H7 (cell line): ENCODE results near the gene IDH3A. TPM values are rescaled to one million over a fixed set of nuclear protein-coding genes. Genes with fewer than 3 reads are reported as not detected.

Experiments used
- DNase-seq: peaks from one replicate; pipeline ENCODE4 v3.0.0; 2012
- H3K27me3 ChIP-seq: 2 replicates; pipeline ENCODE4 v1.6.0; 2011; ENCODE audit warnings: mild to moderate bottlenecking, low read length; ENCODE audit not compliant: control insufficient read depth, insufficient read depth
- H3K36me3 ChIP-seq: replicated peaks from 2 replicates; pipeline ENCODE4 v1.5.1; 2011; ENCODE audit warnings: low read length; ENCODE audit not compliant: control insufficient read depth, insufficient read depth
- H3K4me3 ChIP-seq: 2 replicates; pipeline ENCODE4 v1.5.1; 2011; ENCODE audit warnings: low read depth, mild to moderate bottlenecking, control low read depth, low read length, moderate library complexity; ENCODE audit not compliant: insufficient read depth
- total RNA-seq: library from RNA; depleted of rRNA; stranded (reverse); fragments of >200 nt; shearing (Covaris generic); gene quantifications from 2 replicates; pipeline ENCODE4 v1.2.3, GENCODE V29; 2014; rRNA removed

Gene IDH3A
- total RNA-seq: 27.4 and 30.4 TPM in 2 replicates

DNA sequence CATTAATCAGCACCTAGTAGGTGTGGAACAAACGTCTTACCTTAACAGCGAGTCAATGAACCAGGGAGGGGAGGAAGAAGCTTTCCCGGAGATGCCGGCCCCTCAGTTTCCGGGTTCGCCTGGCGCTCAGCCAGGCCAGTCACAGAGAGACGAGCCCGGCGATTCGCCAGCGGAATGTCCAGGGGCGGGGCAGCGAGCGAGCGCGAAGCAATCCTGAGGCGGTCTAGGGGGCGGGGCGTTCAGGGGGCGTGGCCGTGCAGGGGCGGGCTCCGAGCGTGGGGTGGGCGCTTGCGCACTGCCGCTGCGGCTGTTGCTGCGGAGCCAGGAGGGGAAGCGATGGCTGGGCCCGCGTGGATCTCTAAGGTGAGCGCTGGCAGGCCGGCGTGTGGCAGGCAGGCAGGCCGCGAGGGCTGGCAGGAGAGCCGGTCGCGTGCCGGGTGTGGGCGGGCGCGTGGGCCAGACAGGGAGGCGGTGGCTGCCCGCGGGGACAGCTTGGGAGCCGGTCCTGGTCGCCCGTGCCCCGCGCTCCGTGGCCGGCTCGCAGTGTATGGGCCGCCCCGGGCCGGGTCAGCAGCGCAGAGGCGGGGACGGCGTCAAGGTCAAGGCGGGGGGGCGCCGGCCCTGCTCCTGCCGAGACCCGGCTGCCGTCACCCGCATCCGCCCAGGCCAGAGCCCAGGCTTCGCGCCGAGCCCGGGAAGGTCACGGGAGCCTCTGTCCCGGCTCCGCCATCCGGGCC, at the start of gene IDH3A:
TSS of gene IDH3A (plus strand) at position 295 of the 737 bp plus-strand sequence. CDS start at position 337, 42 bp downstream.
- H3K4me3 ChIP-seq: peak within 1 kb of the TSS; percentile 70
- H3K36me3 ChIP-seq: no peaks in the 10 kb centered on the region
- DNase-seq: peak; percentile 99
- H3K27me3 ChIP-seq: no peaks in the 10 kb centered on the region

- Histone ChIP-seq H3K36me3 (peaks cover 1% of the 10 kb centered on the region; the same call in 1 of the 2 replicates), H3K4me3 (no peak overlapping the region), H3K27me3 (no peaks in the 10 kb centered on the region)
- no peak for DNase-seq
Measured at GRCh38 chr15:78100886-78101285, 48.3 kb upstream of the IDH3A start.

- H3K36me3 ChIP-seq: peaks cover 1% of the 10 kb centered on the region; the same call in 1 of the 2 replicates
- no peaks in the 10 kb centered on the region for H3K27me3 ChIP-seq
- DNase-seq: no peak
- H3K4me3 ChIP-seq: no peak overlapping the region
Measured at GRCh38 chr15:78101423-78102105, 47.6 kb upstream of the IDH3A start.

DNA sequence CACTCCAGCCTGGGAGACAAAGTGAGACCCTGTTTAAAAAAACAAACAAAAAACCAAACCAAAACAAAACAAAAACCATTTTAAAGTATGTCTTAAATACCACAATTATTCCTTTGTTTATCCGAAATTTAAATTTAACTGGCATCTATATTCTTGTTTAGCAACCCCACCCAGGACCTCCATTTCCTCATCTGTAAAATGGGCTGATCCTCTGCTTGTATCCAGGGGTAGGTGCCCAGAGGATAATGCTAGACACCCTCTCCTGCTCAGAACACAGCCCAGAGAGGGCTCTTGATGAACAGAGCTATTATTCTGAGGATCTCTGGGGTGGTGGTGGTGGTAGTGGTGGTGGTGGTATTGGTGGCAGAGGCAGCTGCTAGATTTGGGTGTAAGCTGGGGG, 47.0 kb upstream of the IDH3A start:
- H3K4me3 ChIP-seq: no peak overlapping the region
- H3K36me3 ChIP-seq: peaks cover 1% of the 10 kb centered on the region; the same call in 1 of the 2 replicates
- no peak for DNase-seq
- H3K27me3 ChIP-seq: no peaks in the 10 kb centered on the region

DNA sequence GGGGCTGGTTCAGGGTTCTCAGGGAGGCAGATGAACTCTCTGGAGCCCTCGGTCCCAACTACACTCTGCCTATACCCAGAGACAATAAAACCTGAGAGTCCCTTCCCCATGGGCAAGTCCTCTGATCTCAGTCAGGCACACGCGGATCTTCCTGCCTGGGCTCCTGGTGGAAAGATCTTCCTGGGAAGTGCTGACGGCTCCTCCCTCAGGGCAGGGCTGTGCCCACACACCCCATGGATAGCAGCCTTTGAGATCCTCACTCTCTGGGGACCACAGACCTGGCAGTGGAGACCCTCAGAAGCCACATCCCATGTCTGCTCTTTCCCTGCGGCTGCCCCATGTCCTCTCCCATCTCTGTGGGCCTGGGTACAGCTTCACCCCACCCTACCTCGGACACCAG, 46.4 kb upstream of the IDH3A start:
- Histone ChIP-seq H3K27me3 (no peaks in the 10 kb centered on the region), H3K36me3 (peaks cover 1% of the 10 kb centered on the region; the same call in 1 of the 2 replicates), H3K4me3 (no peak overlapping the region)
- no peak for DNase-seq

DNA sequence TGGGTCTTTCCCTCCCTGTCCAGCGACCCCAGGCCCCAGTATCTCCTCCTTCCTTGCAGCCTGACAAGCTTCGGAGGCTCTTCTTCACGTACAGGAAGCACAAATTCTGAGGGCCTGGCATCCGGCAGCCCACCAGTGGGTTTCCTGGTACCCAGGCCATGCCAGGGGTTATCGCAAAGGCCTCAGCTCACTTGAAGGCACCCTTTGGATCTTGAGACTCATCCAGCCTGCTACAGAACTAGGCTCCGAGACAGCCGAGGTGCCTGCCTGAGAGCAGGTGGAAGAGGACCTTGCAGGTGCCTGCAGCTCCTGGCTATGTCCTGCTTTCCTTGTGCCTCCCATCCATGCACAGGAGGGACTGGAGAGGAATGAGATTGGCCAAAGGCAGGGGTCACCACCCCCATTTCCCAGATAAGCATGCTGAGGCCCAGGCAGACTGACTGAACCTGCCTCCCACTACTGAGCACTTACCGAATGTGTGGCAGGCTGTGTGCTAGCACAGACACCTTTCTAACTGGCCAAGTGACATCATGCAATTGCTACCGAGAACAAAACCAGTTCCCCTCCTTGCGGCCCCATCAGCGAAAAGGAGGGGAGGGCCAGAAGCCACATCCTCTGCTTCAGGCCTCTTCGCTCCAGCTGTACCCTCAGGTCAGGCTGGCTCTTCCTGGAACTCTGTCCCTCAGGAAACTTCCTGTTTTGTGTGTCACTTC, 45.6 kb upstream of the IDH3A start:
- Histone ChIP-seq H3K27me3 (no peaks in the 10 kb centered on the region), H3K36me3 (peaks cover 1% of the 10 kb centered on the region), H3K4me3 (no peak overlapping the region)
- no peak for DNase-seq

DNA sequence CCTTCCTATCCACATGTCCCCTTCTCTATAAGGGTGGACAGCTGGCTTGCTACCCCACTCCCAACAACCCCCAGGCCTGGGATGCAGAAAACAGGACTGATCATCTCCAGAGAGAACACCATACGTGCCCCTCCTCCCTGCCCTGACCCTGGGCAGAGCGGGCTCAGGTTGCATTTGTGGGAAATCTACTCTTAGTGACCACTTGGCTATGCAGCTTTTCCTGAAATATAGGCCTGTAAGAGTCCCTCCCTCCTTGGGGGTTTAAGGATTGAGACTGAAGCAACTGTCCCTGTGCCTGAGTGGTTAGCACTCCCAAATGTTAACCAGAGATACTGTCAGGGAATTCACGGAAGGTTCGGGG, 45.1 kb upstream of the IDH3A start:
- H3K36me3 ChIP-seq: peaks cover 1% of the 10 kb centered on the region
- no peak overlapping the region for H3K4me3 ChIP-seq
- DNase-seq: no peak
- H3K27me3 ChIP-seq: no peaks in the 10 kb centered on the region

DNA sequence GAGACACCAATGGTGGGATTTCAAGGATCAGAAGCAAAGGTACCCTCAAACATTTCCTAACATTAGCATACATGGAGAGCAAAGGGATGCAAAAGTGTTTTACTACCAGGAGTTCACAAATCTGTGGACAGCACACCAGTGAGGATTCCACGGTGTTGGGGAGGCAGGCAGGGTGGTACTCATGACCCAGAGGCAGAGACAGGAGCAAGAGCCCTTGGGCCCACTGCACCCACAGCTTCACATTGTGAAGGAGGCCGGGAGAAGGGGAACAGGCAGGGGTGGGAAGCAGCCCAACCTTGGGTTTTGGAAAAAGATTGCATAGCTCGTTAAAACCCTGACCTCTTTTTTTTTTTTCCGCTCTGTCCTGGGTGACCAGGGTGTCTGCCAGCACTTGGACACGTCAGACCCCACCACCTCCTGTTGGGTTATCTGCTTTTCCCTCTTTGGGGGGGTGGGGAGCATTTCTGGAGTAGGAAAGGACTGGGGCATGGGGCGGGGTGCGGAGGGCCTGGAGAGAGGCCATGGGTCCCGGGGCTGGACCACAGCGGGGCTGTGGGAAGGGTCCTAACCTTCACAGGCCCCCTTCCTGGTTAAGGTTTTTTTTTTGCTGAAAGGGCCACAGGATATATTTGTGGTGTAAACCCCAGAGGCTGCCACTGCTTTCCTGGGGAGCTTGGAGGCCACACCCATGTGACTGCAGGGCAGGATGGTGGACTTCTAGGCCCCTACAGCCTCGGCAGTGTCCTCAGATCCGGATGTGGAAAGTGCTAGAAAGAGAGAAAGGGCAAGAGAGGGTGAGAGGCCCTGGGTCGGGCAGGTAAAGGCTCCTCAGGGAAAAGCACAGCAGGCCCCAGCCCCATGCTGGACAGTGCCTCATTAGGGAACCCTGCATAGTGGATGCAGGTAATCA, 44.3 kb upstream of the IDH3A start:
- Histone ChIP-seq H3K27me3 (no peaks in the 10 kb centered on the region), H3K4me3 (no peak overlapping the region), H3K36me3 (peaks cover 1% of the 10 kb centered on the region)
- no peak for DNase-seq

DNA sequence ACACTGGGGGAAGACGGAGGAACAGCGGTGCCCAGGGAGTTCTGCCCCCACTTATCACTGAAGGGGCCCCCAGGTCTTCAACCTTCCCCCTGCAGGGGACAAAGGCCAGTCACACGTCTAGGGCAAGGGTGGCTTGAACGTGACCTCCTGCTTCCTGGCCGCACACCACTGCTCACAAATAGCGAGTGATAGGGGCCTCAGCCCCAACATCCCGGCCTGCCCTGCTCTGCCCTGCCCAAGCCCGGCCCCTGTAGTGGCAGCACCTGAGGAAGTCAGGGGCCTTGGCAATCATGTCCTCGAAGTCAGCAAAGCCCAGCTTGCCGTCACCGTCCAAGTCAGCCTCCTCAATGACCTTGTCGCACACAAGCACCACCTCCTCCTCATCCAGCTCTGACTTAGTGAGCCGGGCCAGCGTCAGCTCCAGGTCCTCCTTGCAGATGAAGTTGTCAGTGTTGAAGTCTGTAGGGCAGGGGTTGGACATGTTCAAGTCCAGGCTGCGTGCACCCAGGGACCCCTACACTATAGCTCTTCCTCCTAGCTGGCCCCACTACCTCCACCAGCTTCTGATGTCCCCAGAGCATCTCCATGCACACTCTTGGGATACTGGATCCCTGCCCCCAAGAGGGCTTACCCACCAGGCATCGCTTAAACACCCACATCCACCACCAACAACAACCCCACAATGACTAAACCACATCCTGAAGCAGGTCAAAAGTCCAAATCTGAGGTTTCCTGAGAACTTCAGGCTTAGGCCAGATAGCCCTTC, 43.5 kb upstream of the IDH3A start:
- Histone ChIP-seq H3K4me3 (no peak overlapping the region), H3K27me3 (no peaks in the 10 kb centered on the region), H3K36me3 (peaks cover 2% of the 10 kb centered on the region)
- DNase-seq: no peak

DNA sequence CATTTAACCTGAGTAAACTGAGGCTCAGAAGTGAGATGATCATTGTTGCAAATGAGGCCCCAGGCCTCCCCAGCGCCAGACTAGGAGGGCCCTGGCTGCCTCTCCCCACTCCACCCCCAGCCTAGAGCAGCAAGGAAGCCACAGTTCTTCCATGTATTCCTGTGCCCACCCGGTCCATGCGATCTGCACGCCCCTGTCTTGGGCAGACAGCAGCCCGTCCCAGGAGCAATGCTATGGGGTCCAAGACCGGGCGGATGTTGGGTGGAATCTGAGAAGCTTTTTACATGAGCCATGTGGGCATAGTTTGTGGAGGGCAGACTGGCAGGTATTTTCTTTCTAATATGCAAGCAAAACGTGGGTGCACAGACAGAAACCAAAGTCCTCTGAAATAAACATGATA, 41.7 kb upstream of the IDH3A start:
- DNase-seq: no peak
- no peak overlapping the region for H3K4me3 ChIP-seq
- peaks cover 2% of the 10 kb centered on the region for H3K36me3 ChIP-seq
- H3K27me3 ChIP-seq: no peaks in the 10 kb centered on the region

- DNase-seq: peak; percentile 94
- no peak overlapping the region for H3K4me3 ChIP-seq
- peaks cover 2% of the 10 kb centered on the region for H3K36me3 ChIP-seq
- no peaks in the 10 kb centered on the region for H3K27me3 ChIP-seq
Measured at GRCh38 chr15:78108300-78109084, 40.7 kb upstream of the IDH3A start.

DNA sequence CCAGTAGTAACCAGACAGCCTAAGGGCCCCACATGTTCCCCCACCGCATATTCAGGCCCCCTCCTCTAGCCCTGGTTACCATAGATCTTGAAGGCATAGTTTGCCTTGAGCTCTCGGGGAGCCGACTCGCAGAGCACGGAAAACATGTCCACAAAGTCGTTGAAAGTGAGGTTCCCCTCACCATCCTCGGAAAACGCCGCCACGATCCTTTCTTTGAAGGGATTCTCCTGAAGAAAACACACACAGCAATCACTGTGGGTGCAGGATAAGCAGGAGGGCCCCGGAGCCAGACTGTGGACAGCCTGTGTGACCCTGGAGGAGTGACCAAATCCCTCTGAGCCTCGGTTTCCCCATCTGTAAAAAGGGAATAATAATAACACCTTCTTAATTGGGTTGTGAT, 40.0 kb upstream of the IDH3A start:
- Histone ChIP-seq H3K27me3 (no peaks in the 10 kb centered on the region), H3K4me3 (no peak overlapping the region), H3K36me3 (peaks cover 2% of the 10 kb centered on the region)
- no peak for DNase-seq

- no peak for DNase-seq
- Histone ChIP-seq H3K36me3 (peaks cover 2% of the 10 kb centered on the region), H3K27me3 (no peaks in the 10 kb centered on the region), H3K4me3 (no peak overlapping the region)
Measured at GRCh38 chr15:78110096-78110495, 39.1 kb upstream of the IDH3A start.
